VCaP (cell line): ENCODE data around the gene IRX3.

Experiments
- H3K27ac ChIP-seq: fragments of 450-650 bp; 2 replicates; pipeline ENCODE4 v1.5.1; 2017
- CTCF ChIP-seq: fragments of 450-650 bp; conservative IDR thresholded peaks from 2 replicates; pipeline ENCODE4 v1.5.1; 2017; ENCODE audit warnings: mild to moderate bottlenecking, moderate library complexity

Gene IRX3

DNA sequence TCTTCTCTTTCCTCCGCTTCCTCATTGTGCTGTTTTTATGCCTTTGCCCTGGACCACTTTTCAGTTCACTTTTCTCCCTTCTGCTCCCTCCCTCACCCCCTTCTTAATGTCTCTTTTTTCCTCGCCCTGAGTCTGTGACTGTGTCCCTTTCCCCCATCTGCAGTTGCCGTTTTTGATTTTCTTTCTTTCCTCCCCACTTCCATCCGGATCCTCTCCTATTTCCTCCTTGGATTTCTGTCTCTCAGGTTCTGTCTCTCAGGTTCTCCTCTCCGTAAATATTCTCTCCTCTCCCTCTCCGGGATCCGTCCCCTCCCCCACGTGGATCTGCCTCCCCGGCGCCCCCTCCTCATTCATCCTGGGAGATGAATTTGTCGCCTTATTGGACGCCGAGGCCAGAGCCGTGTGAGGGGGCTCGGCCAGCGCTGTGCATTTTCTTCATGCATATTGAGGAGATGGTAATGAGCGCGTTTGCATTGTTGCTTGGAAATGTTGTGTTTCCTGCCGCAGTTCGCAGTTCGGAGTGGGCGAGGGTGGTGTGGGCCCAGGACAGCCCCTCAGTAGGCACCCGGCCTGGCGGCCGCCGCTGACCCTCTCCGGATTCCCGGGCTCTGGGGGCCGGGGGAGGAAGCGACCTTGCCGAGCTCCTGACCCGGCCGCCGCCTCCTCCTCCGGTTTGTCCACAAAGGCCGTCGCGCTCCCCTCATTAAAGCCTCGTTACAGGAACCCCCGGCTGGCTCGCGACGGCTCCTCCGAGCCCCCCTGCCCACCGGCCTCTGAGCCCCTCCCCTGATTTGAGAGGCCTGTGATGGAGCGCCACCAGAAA is 4.5 kb upstream of the IRX3 start:
- TF ChIP-seq CTCF = no peak
- no peak overlapping the region for H3K27ac ChIP-seq

- H3K27ac ChIP-seq = no peak overlapping the region
- no peak for TF ChIP-seq CTCF
These were observed 3.6 kb upstream of the IRX3 start for GRCh38 chr16:54289945-54290832.

DNA sequence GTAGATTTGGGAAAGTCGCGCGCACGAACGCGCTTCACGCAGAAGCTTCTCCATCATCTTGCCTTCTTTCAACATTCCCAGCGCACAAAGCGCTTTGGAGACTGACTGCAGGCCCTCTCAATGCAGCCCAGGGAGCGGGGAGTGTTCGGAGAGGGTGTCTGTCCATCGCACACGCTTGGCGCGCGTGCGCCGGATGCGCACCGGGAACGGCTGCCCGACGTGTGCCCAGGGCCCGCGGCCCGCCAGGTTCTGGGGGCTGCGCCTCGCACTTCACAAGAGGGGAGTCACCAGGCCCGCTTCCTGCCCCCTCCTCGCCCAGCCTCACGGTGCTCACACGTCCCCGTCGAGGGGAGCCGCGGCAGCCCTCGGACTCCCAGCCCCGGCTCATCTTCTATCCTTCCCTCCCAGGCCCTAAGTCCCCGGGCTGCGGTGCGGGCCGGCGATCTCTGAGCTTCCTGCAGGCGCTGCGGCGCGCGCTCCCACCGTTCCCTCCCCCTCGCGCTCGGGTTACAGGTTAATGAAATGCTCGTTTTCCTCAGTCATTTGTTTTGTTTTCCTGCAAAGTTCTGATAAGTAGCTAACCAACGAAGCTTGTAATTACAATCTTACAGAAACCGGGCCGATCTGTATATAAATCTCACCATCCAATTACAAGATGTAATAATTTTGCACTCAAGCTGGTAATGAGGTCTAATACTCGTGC is 2.8 kb upstream of the IRX3 start:
- no peak for TF ChIP-seq CTCF
- no peak overlapping the region for H3K27ac ChIP-seq

- TF ChIP-seq CTCF = no peak
- no peak overlapping the region for H3K27ac ChIP-seq
These were observed 2.3 kb upstream of the IRX3 start for GRCh38 chr16:54288835-54289241.

DNA sequence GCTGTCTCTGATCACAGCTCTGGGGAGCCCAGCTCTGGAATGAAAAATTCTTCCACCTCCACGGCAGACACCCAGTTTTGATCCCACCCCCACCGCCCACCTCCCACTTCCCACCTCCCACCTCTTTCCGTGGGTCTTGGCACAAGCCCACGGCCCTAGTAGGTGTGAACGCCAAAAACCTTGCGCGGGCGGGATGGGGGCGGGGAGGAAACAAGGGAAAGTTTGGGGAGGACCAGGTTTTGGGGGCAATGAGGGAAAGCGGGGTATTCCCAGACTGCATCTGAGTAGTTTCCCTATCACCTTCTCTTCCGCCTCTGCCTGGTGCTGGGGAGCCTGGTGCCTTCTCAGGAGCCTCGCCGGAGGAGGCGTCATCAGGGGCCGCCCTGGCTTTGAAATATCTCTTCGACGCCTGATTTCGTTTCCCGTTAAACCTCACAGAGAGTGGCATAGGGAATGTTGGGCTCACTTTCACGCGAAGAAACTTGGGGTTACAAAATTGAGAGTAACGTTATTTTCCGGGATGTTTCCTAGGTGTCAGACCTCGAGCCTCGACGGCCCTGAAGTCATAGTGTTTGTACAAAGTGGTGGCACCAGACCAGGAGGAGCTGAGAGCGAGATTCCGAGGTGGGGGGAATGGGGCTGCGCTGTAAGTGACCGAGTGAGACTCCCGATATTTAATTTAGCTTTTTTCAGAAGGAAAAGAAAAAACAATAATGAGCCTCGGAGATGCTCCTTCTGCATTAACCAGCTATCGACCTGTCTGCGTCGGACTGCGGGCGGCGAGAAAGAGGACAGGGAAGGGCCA is 1.6 kb upstream of the IRX3 start:
- H3K27ac ChIP-seq = no peak overlapping the region
- TF ChIP-seq CTCF = no peak

DNA sequence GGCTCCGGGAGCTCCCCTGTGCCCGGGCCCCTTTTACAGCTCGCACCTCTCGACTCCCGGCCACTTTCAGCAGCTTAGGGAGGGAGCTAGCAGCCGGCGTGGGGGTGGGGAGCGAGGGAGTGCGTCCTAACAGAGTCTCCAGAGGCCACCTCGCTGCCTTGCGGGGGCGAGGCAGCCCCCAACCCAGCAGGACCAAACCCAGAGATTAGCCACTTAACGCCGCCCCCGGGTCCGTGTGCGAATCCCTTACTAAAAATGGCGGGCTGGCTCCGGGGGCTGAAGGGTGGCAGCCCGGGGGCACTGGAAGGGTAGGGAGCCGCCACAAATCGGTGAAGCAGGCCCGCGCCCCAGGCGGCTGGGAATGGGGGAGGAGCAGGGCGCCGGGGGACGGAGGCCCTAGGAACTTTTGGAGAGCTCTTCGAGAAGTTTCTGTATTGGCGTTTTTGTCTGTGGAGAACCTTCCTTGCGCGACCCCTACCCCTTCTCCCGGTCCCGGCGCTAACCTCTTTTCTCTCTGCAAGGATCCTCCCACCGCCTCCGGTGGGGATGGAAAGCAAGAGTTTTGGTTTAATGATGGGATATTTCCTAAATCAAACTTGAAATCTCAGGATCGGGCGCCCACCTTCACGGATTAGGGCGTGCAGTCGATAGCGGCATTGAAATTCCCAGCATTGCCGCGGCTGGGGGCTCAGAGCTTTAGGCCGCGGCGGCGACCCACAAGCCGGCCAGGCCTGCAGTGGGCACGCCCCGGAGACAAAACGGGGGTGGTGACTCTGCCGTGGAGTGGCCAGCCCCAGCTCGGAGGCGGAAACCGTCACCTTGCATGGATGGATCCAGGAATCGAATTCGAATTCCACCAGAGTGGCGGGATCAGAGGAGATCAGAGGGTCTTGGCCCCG is 793 bp upstream of the IRX3 start:
- H3K27ac ChIP-seq = peak overlapping the region; percentile 98
- no peak for TF ChIP-seq CTCF
